ENCODE data around the gene COA5.

The COA5 gene

GRCh38 chr2:98572676-98573075, 35.6 kb downstream of the COA5 start:
- DNase-seq (ENCODE audit: low read depth in 4 of 4, low spot score in 1 of 4) = no peak

GRCh38 chr2:98572211-98572610, 36.1 kb downstream of the COA5 start:
- DNase-seq (ENCODE audit: low read depth in 4 of 4, low spot score in 1 of 4) = no peak

- no peak for DNase-seq (ENCODE audit: low read depth in 4 of 4, low spot score in 1 of 4)
Measured at GRCh38 chr2:98571796-98572195, 36.5 kb downstream of the COA5 start.

- no peak for DNase-seq (ENCODE audit: low read depth in 4 of 4, low spot score in 1 of 4)
Measured at GRCh38 chr2:98571121-98571701, 37.1 kb downstream of the COA5 start.

GRCh38 chr2:98570356-98570755, 38.0 kb downstream of the COA5 start:
- DNase-seq (ENCODE audit: low read depth in 4 of 4, low spot score in 1 of 4) = no peak

- no peak for DNase-seq (ENCODE audit: low read depth in 4 of 4, low spot score in 1 of 4)
Measured at GRCh38 chr2:98569915-98570314, 38.4 kb downstream of the COA5 start.

- peak; percentile 57 to 74 (median 64) for DNase-seq (ENCODE audit: low read depth in 4 of 4, low spot score in 1 of 4)
Measured at GRCh38 chr2:98569197-98569793, 39.0 kb downstream of the COA5 start.

- DNase-seq (ENCODE audit: low read depth in 4 of 4, low spot score in 1 of 4) = no peak
Measured at GRCh38 chr2:98568161-98568956, 40.0 kb downstream of the COA5 start.

- no peak for DNase-seq (ENCODE audit: low read depth in 4 of 4, low spot score in 1 of 4)
Measured at GRCh38 chr2:98565941-98566340, 42.4 kb downstream of the COA5 start.

- no peak for DNase-seq (ENCODE audit: low read depth in 4 of 4, low spot score in 1 of 4)
Measured at GRCh38 chr2:98565286-98565860, 42.9 kb downstream of the COA5 start.

GRCh38 chr2:98564541-98565132, 43.7 kb downstream of the COA5 start:
- no peak for DNase-seq (ENCODE audit: low read depth in 4 of 4, low spot score in 1 of 4)

- no peak for DNase-seq (ENCODE audit: low read depth in 4 of 4, low spot score in 1 of 4)
Measured at GRCh38 chr2:98563394-98563793, 44.9 kb downstream of the COA5 start.

- no peak for DNase-seq (ENCODE audit: low read depth in 4 of 4, low spot score in 1 of 4)
Measured at GRCh38 chr2:98561902-98562695, 46.2 kb downstream of the COA5 start.

GRCh38 chr2:98561018-98561417, 47.3 kb downstream of the COA5 start:
- DNase-seq (ENCODE audit: low read depth in 4 of 4, low spot score in 1 of 4) = no peak

GRCh38 chr2:98560256-98560771, 48.0 kb downstream of the COA5 start:
- no peak for DNase-seq (ENCODE audit: low read depth in 4 of 4, low spot score in 1 of 4)

GRCh38 chr2:98559581-98559980, 48.7 kb downstream of the COA5 start:
- no peak for DNase-seq (ENCODE audit: low read depth in 4 of 4, low spot score in 1 of 4)

- no peak for DNase-seq (ENCODE audit: low read depth in 4 of 4, low spot score in 1 of 4)
Measured at GRCh38 chr2:98558852-98559530, 49.3 kb downstream of the COA5 start.

- DNase-seq (ENCODE audit: low read depth in 4 of 4, low spot score in 1 of 4) = no peak
Measured at GRCh38 chr2:98556344-98557033, 51.8 kb downstream of the COA5 start.

- no peak for DNase-seq (ENCODE audit: low read depth in 4 of 4, low spot score in 1 of 4)
Measured at GRCh38 chr2:98555696-98556095, 52.6 kb downstream of the COA5 start.
